Measurements from ENCODE around the gene L3MBTL2.

The L3MBTL2 gene

GRCh38 chr22:41273128-41273527 lies 68.0 kb downstream of the L3MBTL2 start:
- Histone ChIP-seq H3K4me1 (ENCODE audit: low read depth, poor library complexity, severe bottlenecking) (no peaks in the 10 kb centered on the region), H3K4me3 (IDR thresholded peaks at IDR 0.05; ENCODE audit: insufficient read depth, low read depth, low read length) (no peak overlapping the region), H3K27ac (no peak overlapping the region), H2AFZ (ENCODE audit: low read depth) (no peak overlapping the region), H4K20me1 (ENCODE audit: insufficient read depth) (no peaks in the 10 kb centered on the region), H3K79me2 (ENCODE audit: insufficient read depth, low read depth) (peaks cover 8% of the 10 kb centered on the region; the same call in 1 of the 2 replicates), H3K4me2 (no peak overlapping the region), H3K36me3 (ENCODE audit: insufficient read depth) (peaks cover 5% of the 10 kb centered on the region; the same call in 1 of the 2 replicates), H3K9ac (no peak overlapping the region), H3K27me3 (ENCODE audit: insufficient read depth, low read depth) (no peaks in the 10 kb centered on the region)
- TF ChIP-seq CTCF (conservative IDR thresholded peaks at IDR 0.05; ENCODE audit: low read depth, low read length), result no peak

DNA sequence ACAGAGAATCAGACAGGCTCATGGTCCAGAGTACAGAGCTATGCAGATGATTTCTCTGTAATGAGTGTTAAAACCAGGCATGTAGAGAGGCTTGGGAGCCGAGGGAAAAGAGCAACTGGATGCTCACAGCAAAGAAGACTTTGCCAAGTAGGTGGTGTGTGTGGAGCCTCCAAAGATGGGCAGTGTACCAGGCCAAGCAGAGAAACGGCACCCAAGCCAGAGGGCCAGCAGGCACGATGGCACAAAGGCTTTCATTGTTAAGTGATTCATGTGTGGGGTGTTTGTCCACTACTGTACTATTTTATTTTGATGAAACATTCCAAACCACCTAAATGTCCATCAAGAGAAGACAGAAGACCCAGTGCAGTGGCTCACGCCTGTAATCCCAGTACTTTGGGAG lies 69.7 kb downstream of the L3MBTL2 start:
- Histone ChIP-seq H3K9ac (no peak overlapping the region), H4K20me1 (ENCODE audit: insufficient read depth) (no peaks in the 10 kb centered on the region), H3K4me1 (ENCODE audit: low read depth, poor library complexity, severe bottlenecking) (no peaks in the 10 kb centered on the region), H3K4me2 (no peak overlapping the region), H3K4me3 (IDR thresholded peaks at IDR 0.05; ENCODE audit: insufficient read depth, low read depth, low read length) (no peak overlapping the region), H3K27me3 (ENCODE audit: insufficient read depth, low read depth) (no peaks in the 10 kb centered on the region), H2AFZ (ENCODE audit: low read depth) (no peak overlapping the region), H3K27ac (no peak overlapping the region), H3K79me2 (ENCODE audit: insufficient read depth, low read depth) (peaks cover 8% of the 10 kb centered on the region; the same call in 1 of the 2 replicates), H3K36me3 (ENCODE audit: insufficient read depth) (peaks cover 7% of the 10 kb centered on the region)
- no peak for TF ChIP-seq CTCF (conservative IDR thresholded peaks at IDR 0.05; ENCODE audit: low read depth, low read length)

DNA sequence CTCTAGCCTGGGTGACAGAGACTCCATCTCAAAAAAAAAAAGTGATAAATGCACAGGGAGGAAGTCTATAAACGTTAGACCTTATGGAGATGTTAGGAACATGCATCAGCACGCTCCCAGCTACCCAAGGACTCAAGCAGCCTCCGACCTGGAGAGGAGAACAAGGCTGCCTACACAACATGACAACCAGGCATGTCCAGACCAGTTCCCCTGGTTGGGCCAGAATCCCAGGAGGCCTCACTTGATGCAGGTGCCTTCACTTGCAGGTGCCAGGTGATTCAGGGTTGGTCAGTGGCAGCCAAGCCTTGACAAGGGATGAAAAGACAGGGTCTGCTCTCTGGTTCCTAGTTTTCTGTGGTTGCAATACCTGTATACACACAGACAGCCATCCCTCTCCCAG lies 75.0 kb downstream of the L3MBTL2 start:
- Histone ChIP-seq H3K27ac (no peak overlapping the region), H2AFZ (ENCODE audit: low read depth) (no peak overlapping the region), H3K4me1 (ENCODE audit: low read depth, poor library complexity, severe bottlenecking) (peaks cover 9% of the 10 kb centered on the region), H3K36me3 (ENCODE audit: insufficient read depth) (peaks cover 16% of the 10 kb centered on the region), H3K4me3 (IDR thresholded peaks at IDR 0.05; ENCODE audit: insufficient read depth, low read depth, low read length) (no peak overlapping the region), H3K9ac (no peak overlapping the region), H4K20me1 (ENCODE audit: insufficient read depth) (no peaks in the 10 kb centered on the region), H3K79me2 (ENCODE audit: insufficient read depth, low read depth) (peaks cover 38% of the 10 kb centered on the region), H3K4me2 (no peak overlapping the region), H3K27me3 (ENCODE audit: insufficient read depth, low read depth) (no peaks in the 10 kb centered on the region)
- no peak for TF ChIP-seq CTCF (conservative IDR thresholded peaks at IDR 0.05; ENCODE audit: low read depth, low read length)

GRCh38 chr22:41280854-41281253 lies 75.7 kb downstream of the L3MBTL2 start:
- Histone ChIP-seq H3K4me3 (IDR thresholded peaks at IDR 0.05; ENCODE audit: insufficient read depth, low read depth, low read length) (no peak overlapping the region), H3K27me3 (ENCODE audit: insufficient read depth, low read depth) (no peaks in the 10 kb centered on the region), H3K27ac (no peak overlapping the region), H4K20me1 (ENCODE audit: insufficient read depth) (no peaks in the 10 kb centered on the region), H3K4me1 (ENCODE audit: low read depth, poor library complexity, severe bottlenecking) (peaks cover 9% of the 10 kb centered on the region), H3K9ac (no peak overlapping the region), H3K4me2 (no peak overlapping the region), H3K79me2 (ENCODE audit: insufficient read depth, low read depth) (peaks cover 45% of the 10 kb centered on the region), H2AFZ (ENCODE audit: low read depth) (no peak overlapping the region), H3K36me3 (ENCODE audit: insufficient read depth) (peaks cover 16% of the 10 kb centered on the region)
- no peak for TF ChIP-seq CTCF (conservative IDR thresholded peaks at IDR 0.05; ENCODE audit: low read depth, low read length)

Measured in KMS-11 (cell line).